ENCODE results near the gene MTMR4.

DNA sequence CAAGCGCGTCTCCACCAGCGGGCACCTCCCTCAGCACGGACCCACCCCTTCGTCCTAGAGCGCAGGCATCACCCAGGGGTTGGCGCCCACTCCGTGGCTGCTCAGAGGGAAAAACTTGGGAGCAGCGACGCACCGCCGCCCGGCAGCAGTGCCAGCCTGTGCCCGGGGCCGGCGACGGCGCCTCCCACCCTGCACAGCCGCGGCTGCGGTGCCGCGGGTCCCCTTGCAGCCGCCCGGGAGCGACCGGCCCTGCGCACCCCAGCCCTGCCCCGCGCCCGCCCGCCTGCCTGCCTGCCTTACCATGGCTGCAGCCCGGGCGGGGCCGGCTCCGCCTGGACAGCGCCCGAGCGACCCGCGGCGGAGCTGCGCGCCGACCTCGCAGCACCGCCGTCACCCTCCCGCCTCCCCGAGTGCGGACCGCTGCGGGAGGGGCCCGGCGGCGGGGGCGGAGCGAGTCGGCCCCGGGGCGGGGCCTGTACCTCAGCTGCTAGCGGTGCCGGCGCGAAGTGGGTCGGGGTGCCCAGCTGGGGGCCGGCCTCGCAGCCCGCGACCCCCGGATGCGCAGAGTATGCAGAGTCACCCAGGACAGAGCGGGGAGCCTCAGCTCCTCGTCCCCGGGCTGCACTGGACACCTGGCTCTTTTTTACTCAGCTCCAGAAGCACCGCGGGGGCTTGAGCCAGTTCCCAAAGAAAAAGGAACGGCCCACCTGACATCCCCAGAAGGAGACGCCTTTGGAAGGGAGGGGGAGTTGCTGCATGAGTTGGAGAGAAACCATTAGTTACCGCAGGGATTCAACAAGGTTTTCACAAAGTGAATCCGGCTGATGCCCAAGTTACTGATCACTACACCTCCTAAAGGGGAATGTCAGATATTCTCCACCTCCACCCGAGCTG is 17.5 kb upstream of the MTMR4 start:
- TF ChIP-seq, protein P1, sequence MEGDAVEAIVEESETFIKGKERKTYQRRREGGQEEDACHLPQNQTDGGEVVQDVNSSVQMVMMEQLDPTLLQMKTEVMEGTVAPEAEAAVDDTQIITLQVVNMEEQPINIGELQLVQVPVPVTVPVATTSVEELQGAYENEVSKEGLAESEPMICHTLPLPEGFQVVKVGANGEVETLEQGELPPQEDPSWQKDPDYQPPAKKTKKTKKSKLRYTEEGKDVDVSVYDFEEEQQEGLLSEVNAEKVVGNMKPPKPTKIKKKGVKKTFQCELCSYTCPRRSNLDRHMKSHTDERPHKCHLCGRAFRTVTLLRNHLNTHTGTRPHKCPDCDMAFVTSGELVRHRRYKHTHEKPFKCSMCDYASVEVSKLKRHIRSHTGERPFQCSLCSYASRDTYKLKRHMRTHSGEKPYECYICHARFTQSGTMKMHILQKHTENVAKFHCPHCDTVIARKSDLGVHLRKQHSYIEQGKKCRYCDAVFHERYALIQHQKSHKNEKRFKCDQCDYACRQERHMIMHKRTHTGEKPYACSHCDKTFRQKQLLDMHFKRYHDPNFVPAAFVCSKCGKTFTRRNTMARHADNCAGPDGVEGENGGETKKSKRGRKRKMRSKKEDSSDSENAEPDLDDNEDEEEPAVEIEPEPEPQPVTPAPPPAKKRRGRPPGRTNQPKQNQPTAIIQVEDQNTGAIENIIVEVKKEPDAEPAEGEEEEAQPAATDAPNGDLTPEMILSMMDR (IDR thresholded peaks at IDR 0.05; ENCODE audit: low read length) = no peak
- no peak for TF ChIP-seq EZH2 (IDR thresholded peaks at IDR 0.05; ENCODE audit: borderline replicate concordance, low read length)

Measured in OCI-LY1 (cell line).